ENCODE measurements around the gene DYRK1A. TPM values are rescaled to one million over a fixed set of nuclear protein-coding genes. Genes with fewer than 3 reads are reported as not detected.
"Not testable (repeated sequence)": the region's sequence is repeated elsewhere in the genome, so short reads cannot be mapped to it uniquely, and the experiment has no call there.

The DYRK1A gene
- polyA plus RNA-seq, 1 donor (not counting 4 experiments of a cell fraction or from before 2014, with no cell fraction given) = 25.3 TPM

- H3K9ac ChIP-seq (ENCODE audit: control insufficient read depth, extremely low read depth, insufficient read depth, low read length) = no peak overlapping the region
- no peaks in the 10 kb centered on the region for H3K9me1 ChIP-seq (ENCODE audit: control insufficient read depth, extremely low read depth, insufficient read depth, low read length)
- no peak overlapping the region for H2AFZ ChIP-seq (ENCODE audit: control insufficient read depth, low read length)
- H3K9me3 ChIP-seq (ENCODE audit: control insufficient read depth, low read depth, low read length) = no peaks in the 10 kb centered on the region
- H3K27me3 ChIP-seq (ENCODE audit: control insufficient read depth, extremely low read depth, insufficient read depth, low read length) = no peaks in the 10 kb centered on the region
- no peaks in the 10 kb centered on the region for H4K20me1 ChIP-seq (ENCODE audit: control insufficient read depth, extremely low read depth, insufficient read depth, low read length)
- DNase-seq (ENCODE audit: low read depth, low spot score) = no peak
- no peak overlapping the region for H3K27ac ChIP-seq (ENCODE audit: control insufficient read depth, insufficient read depth, low read length)
- dilution Hi-C loops (cut with MboI; ENCODE audit: extremely low pct_ligation_motif_present, low sequenced_read_pairs) = no loop called here
- no peak for FAIRE-seq
- H3K4me1 ChIP-seq (ENCODE audit: control insufficient read depth, extremely low read depth, insufficient read depth, low read length) = no peaks in the 10 kb centered on the region
- no peak overlapping the region for H3K4me2 ChIP-seq (ENCODE audit: control insufficient read depth, extremely low read depth, insufficient read depth, low read depth, low read length)
- no peaks in the 10 kb centered on the region for H3K36me3 ChIP-seq (ENCODE audit: control insufficient read depth in 2 of 2, extremely low read depth in 1 of 2, insufficient read depth in 2 of 2, low read length in 2 of 2)
- TF ChIP-seq EZH2 (IDR thresholded peaks at IDR 0.05; ENCODE audit: low read length) (no peak), CTCF (optimal IDR thresholded peaks at IDR 0.05 in 1 of 3, IDR thresholded peaks at IDR 0.05 in 1 of 3, conservative IDR thresholded peaks at IDR 0.05 in 1 of 3; ENCODE audit: extremely low read depth in 1 of 3, insufficient read depth in 2 of 3, low read length in 3 of 3) (no peak)
- no peaks in the 10 kb centered on the region for H3K79me2 ChIP-seq (ENCODE audit: control insufficient read depth, insufficient read depth, low read length)
- H3K4me3 ChIP-seq (ENCODE audit: control insufficient read depth in 2 of 3, extremely low read depth in 1 of 3, insufficient read depth in 2 of 3, low read depth in 1 of 3, low read length in 3 of 3) = no peak overlapping the region
These were observed 44.5 kb upstream of the DYRK1A start for GRCh38 chr21:37322084-37322483.

GRCh38 chr21:37324558-37324957, 42.0 kb upstream of the DYRK1A start:
- dilution Hi-C loops (cut with MboI; ENCODE audit: extremely low pct_ligation_motif_present, low sequenced_read_pairs) = no loop called here
- no peaks in the 10 kb centered on the region for H3K4me1 ChIP-seq (ENCODE audit: control insufficient read depth, extremely low read depth, insufficient read depth, low read length)
- no peaks in the 10 kb centered on the region for H3K9me3 ChIP-seq (ENCODE audit: control insufficient read depth, low read depth, low read length)
- no peak overlapping the region for H3K27ac ChIP-seq (ENCODE audit: control insufficient read depth, insufficient read depth, low read length)
- no peak overlapping the region for H2AFZ ChIP-seq (ENCODE audit: control insufficient read depth, low read length)
- TF ChIP-seq EZH2 (IDR thresholded peaks at IDR 0.05; ENCODE audit: low read length) = no peak
- TF ChIP-seq CTCF (optimal IDR thresholded peaks at IDR 0.05 in 1 of 3, IDR thresholded peaks at IDR 0.05 in 1 of 3, conservative IDR thresholded peaks at IDR 0.05 in 1 of 3; ENCODE audit: extremely low read depth in 1 of 3, insufficient read depth in 2 of 3, low read length in 3 of 3) = no peak
- no peaks in the 10 kb centered on the region for H4K20me1 ChIP-seq (ENCODE audit: control insufficient read depth, extremely low read depth, insufficient read depth, low read length)
- H3K4me3 ChIP-seq (ENCODE audit: control insufficient read depth in 2 of 3, extremely low read depth in 1 of 3, insufficient read depth in 2 of 3, low read depth in 1 of 3, low read length in 3 of 3) = no peak overlapping the region
- H3K4me2 ChIP-seq (ENCODE audit: control insufficient read depth, extremely low read depth, insufficient read depth, low read depth, low read length) = no peak overlapping the region
- no peaks in the 10 kb centered on the region for H3K27me3 ChIP-seq (ENCODE audit: control insufficient read depth, extremely low read depth, insufficient read depth, low read length)
- H3K79me2 ChIP-seq (ENCODE audit: control insufficient read depth, insufficient read depth, low read length) = no peaks in the 10 kb centered on the region
- FAIRE-seq = no peak
- H3K9me1 ChIP-seq (ENCODE audit: control insufficient read depth, extremely low read depth, insufficient read depth, low read length) = no peaks in the 10 kb centered on the region
- DNase-seq (ENCODE audit: low read depth, low spot score) = no peak
- H3K9ac ChIP-seq (ENCODE audit: control insufficient read depth, extremely low read depth, insufficient read depth, low read length) = no peak overlapping the region
- no peaks in the 10 kb centered on the region for H3K36me3 ChIP-seq (ENCODE audit: control insufficient read depth in 2 of 2, extremely low read depth in 1 of 2, insufficient read depth in 2 of 2, low read length in 2 of 2)

GRCh38 chr21:37328147-37328546, 38.4 kb upstream of the DYRK1A start:
- FAIRE-seq; dilution Hi-C loops (cut with MboI; ENCODE audit: extremely low pct_ligation_motif_present, low sequenced_read_pairs); H3K9me1 ChIP-seq (ENCODE audit: control insufficient read depth, extremely low read depth, insufficient read depth, low read length); H3K27ac ChIP-seq (ENCODE audit: control insufficient read depth, insufficient read depth, low read length); H2AFZ ChIP-seq (ENCODE audit: control insufficient read depth, low read length); H3K9ac ChIP-seq (ENCODE audit: control insufficient read depth, extremely low read depth, insufficient read depth, low read length); H3K36me3 ChIP-seq (ENCODE audit: control insufficient read depth in 2 of 2, extremely low read depth in 1 of 2, insufficient read depth in 2 of 2, low read length in 2 of 2); H3K9me3 ChIP-seq (ENCODE audit: control insufficient read depth, low read depth, low read length); DNase-seq (ENCODE audit: low read depth, low spot score); H3K4me3 ChIP-seq (ENCODE audit: control insufficient read depth in 2 of 3, extremely low read depth in 1 of 3, insufficient read depth in 2 of 3, low read depth in 1 of 3, low read length in 3 of 3); H3K27me3 ChIP-seq (ENCODE audit: control insufficient read depth, extremely low read depth, insufficient read depth, low read length); H3K79me2 ChIP-seq (ENCODE audit: control insufficient read depth, insufficient read depth, low read length); H3K4me2 ChIP-seq (ENCODE audit: control insufficient read depth, extremely low read depth, insufficient read depth, low read depth, low read length); H4K20me1 ChIP-seq (ENCODE audit: control insufficient read depth, extremely low read depth, insufficient read depth, low read length); H3K4me1 ChIP-seq (ENCODE audit: control insufficient read depth, extremely low read depth, insufficient read depth, low read length): not testable (repeated sequence)
